Kidney capillary endothelial cell (primary cell): ENCODE measurements around the gene PCSK6.

Source experiments
- DNase-seq: peaks from one replicate; pipeline ENCODE4 v3.0.0-alpha.2; 2018; ENCODE audit warnings: low spot score

The PCSK6 gene

GRCh38 chr15:101326462-101327146 lies 162.9 kb downstream of the PCSK6 start:
- DNase-seq = no peak

- DNase-seq = no peak
These were observed 163.5 kb downstream of the PCSK6 start for GRCh38 chr15:101326026-101326315.

GRCh38 chr15:101325263-101326025 lies 164.1 kb downstream of the PCSK6 start:
- DNase-seq = no peak

GRCh38 chr15:101324524-101325177 lies 164.9 kb downstream of the PCSK6 start:
- DNase-seq = no peak

- DNase-seq = no peak
These were observed 165.5 kb downstream of the PCSK6 start for GRCh38 chr15:101323793-101324523.

GRCh38 chr15:101322854-101323477 lies 166.5 kb downstream of the PCSK6 start:
- no peak for DNase-seq

GRCh38 chr15:101322016-101322695 lies 167.4 kb downstream of the PCSK6 start:
- DNase-seq = no peak

GRCh38 chr15:101320501-101321052 lies 168.9 kb downstream of the PCSK6 start:
- no peak for DNase-seq

GRCh38 chr15:101318839-101319238 lies 170.7 kb downstream of the PCSK6 start:
- DNase-seq = no peak

GRCh38 chr15:101318147-101318819 lies 171.2 kb downstream of the PCSK6 start:
- DNase-seq = no peak

GRCh38 chr15:101317336-101317872 lies 172.1 kb downstream of the PCSK6 start:
- DNase-seq = no peak

GRCh38 chr15:101316529-101316928 lies 173.0 kb downstream of the PCSK6 start:
- no peak for DNase-seq

- DNase-seq = no peak
These were observed 173.8 kb downstream of the PCSK6 start for GRCh38 chr15:101315736-101316135.

- DNase-seq = no peak
These were observed 175.0 kb downstream of the PCSK6 start for GRCh38 chr15:101314336-101315125.

GRCh38 chr15:101313041-101313761 lies 176.3 kb downstream of the PCSK6 start:
- DNase-seq = no peak

- no peak for DNase-seq
These were observed 179.0 kb downstream of the PCSK6 start for GRCh38 chr15:101310508-101310907.

- no peak for DNase-seq
These were observed 179.4 kb downstream of the PCSK6 start for GRCh38 chr15:101310161-101310480.

GRCh38 chr15:101309436-101310160 lies 179.9 kb downstream of the PCSK6 start:
- no peak for DNase-seq
